ENCODE measurements around the gene NUDT6. TPM values are rescaled to one million over a fixed set of nuclear protein-coding genes. Genes with fewer than 3 reads are reported as not detected.

Gene NUDT6
- total RNA-seq, 2 donors from 2014 or later, result 9.1 to 9.2 TPM

DNA sequence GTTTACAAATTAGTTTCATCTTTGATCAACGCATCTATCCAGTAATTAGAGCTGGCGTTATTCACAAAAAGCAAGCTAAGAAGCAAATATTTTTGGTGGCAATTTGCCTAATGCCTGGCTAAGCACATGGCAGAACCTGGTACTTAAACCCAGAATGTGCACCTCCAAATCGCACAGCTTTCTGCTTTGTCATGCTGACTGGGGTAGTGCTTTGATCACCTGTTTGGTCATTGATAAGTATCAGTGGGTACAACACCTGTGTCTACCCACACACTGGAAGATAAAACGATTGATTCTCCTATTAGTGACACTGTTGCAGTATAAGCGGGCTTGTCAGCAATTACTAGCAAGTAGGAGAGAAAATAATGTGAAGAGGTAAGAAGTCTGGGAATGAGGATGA is 1.9 kb downstream of the NUDT6 start:
- intact Hi-C loops (cut with DNase I), result loop anchor here in 1 of 2 donors (5.0 kb wide), 1 partner anchor 163 kb away; no protein-coding TSS in a partner anchor
- ATAC-seq (no peak), DNase-seq (no peak)

DNA sequence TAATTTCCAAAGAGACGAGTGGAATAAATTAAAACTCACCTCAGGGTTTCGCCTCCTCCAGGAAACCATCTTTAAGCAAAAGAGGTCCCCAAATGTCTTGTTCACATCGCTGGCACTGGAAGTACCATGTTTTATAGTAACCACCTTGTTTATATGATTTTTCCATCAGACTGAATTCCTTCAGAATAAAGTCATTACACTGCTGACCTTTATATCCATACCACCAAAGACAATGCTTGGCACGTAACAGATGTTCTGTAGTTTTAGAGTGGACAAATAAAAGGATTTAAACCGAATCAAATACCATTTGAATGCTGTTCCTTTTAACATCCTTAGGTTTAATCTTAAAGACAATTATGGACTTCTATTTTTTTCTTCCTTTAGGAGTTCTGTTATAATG is 4.7 kb downstream of the NUDT6 start:
- intact Hi-C loops (cut with DNase I), result no loop called here
- ATAC-seq (no peak), DNase-seq (no peak)

DNA sequence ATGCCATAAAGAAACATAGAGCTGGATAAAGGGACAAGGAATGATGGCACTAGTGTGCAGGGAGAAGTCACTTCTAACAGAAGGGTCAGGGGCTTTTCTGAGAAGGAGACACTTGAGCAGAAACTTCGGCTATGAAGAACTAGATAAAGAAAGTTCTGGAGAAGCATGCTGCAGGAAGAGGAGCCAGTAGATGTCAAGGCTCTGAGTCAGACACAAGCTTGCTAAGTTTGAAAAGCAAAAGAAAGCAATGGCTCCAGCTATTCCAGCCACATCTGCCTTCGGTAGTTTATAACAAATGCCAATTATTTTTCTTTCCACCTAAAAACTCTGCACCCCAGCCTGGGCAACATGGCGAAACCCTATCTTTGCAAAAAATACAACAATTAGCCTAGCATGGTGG is 7.5 kb downstream of the NUDT6 start:
- no peak for ATAC-seq
- intact Hi-C loops (cut with DNase I), result no loop called here
- no peak for DNase-seq

DNA sequence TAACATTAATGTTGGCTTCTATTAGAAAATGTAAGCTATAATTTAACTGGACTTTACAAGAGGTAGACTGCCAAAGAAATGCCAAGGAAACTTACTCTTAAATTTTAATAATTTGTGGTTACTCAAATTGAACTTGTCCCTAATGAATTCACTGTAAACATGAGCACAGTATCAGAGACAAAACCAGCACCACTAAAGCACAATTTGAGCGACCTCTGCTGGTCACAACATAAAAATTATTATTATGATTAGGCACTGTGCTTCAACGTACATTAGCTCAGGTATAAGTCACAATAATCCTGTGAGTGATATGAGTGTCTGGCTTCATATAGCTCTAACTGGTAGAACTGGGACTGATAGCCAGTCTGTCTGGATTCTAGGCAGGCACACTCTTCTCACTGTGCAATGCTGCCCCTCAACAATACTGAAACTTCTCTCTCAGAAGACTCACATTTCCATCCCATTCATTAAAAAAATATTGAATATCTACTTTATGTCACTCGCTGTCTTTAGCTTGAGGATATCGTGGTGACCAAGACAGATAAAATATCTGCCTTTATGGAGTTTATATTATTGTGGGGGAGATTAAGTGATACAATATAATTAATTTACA is 8.0 kb downstream of the NUDT6 start:
- intact Hi-C loops (cut with DNase I), result no loop called here
- ATAC-seq (peak; percentile 55 to 61), DNase-seq (no peak)

DNA sequence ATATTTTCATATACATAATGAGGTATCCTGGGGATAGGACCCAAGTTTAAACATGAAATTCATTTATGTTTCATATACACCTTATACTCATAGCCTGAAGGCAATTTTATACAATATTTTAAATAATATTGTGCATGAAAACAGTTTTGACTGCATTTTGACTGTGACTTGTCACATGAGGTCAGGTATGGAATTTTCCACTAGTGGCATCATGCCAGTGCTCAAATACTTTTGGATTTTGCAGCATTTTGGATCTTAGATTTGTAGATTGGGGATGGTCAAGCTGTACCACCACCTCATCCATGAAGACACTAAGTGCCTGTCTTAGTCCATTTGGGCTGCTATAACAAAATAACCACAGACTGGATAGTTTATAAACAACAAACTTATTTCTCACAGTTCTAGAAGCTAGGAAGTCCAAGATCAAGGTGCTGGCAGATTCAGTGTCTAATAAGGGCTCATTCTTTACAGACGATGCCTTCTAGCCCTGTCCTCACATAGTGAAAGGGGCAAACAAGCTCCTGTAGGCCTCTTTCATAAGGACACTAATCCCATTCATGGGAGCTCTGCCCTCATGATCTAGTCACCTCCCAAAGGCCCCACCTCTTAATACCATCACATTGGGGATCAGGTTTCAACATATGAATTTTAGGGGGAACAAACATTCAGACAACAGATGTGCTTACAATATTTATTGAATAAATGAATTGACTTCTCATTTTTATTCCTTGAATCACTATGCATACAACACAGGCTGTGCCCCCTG is 9.4 kb downstream of the NUDT6 start:
- intact Hi-C loops (cut with DNase I), result no loop called here
- DNase-seq (no peak), ATAC-seq (no peak)

DNA sequence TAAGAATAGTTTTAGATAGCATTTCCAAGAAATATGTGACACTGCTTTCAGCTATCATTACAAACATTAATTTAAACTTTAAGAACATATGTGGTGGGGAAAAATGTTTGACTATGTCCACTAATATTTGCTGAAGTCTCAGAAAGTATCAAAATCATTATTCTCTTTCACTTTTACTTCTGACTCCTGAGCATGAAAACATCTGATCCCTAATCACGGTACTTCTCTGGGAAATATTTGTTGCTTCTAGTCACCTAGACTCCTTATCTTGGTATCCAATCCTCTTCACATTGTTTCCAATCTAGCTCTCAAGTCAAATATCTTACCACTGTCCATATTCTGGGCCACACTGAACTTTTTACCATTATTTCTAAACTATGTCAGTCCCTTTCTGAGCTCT is 10.8 kb downstream of the NUDT6 start:
- intact Hi-C loops (cut with DNase I), result no loop called here
- ATAC-seq, result no peak
- DNase-seq, result no peak

DNA sequence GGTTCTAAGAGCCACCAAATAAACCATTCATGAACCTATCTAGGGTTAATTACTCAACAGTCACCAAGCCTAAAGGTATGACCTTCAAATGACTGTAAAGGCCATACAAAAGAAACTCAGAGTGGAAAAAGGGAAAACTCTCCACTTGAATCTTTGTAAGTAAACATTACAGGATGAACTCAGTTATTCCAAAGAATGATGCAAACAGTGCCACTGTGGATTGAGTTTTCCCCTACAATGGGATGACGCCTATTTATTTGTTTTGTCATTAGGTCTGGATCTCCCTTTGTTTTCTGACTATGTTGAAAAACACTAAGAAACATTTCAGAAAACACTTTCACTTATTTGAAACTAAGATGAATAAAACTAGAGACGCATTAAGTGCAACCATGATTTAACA is 12.7 kb downstream of the NUDT6 start:
- intact Hi-C loops (cut with DNase I), result loop anchor here in 1 of 2 donors (5.0 kb wide), 1 partner anchor 152 kb away; no protein-coding TSS in a partner anchor
- ATAC-seq (no peak), DNase-seq (no peak)

DNA sequence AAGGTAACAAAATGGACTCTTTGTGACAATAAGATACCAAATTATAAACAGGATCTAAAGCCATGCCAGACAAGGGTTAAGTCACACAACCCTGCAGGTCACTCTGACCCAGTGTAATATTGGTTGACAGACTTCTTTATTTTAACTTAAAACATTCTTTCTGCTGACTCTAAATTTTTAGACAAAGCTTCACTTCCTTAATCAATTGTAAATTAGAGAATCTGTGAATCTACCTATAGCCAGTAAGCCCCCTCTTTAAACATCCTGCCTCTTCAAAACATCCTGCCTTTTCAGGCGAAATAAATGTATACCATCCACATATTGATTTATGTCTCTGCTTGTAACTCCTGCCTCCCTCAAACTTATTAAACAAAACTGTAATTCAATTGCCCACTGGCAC is 14.2 kb downstream of the NUDT6 start:
- ATAC-seq (no peak), DNase-seq (no peak)
- intact Hi-C loops (cut with DNase I), result loop anchor here in 1 of 2 donors (5.0 kb wide), 1 partner anchor 151 kb away; no protein-coding TSS in a partner anchor

DNA sequence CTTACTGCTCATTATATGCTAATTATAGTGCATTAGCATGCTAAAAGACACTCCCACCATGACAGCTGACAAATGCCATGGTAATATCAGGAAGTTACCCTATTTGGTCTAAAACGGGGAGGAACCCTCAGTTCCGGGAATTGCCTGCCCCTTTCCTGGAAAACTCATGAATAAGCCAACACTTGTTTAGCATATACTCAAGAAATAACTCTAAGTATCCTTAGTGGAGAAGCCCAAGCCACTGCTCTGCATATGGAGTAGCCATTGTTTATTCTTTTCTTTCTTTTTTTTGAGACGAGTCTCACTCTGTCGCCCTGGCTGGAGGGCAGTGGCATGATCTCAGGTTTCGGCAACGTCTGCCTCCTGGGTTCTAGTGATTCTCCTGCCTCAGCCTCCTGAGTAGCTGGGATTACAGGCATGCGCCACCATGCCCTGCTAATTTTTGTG is 15.5 kb downstream of the NUDT6 start:
- DNase-seq (no peak), ATAC-seq (no peak)
- intact Hi-C loops (cut with DNase I), result loop anchor here in 1 of 2 donors (5.0 kb wide), 1 partner anchor 150 kb away; no protein-coding TSS in a partner anchor

DNA sequence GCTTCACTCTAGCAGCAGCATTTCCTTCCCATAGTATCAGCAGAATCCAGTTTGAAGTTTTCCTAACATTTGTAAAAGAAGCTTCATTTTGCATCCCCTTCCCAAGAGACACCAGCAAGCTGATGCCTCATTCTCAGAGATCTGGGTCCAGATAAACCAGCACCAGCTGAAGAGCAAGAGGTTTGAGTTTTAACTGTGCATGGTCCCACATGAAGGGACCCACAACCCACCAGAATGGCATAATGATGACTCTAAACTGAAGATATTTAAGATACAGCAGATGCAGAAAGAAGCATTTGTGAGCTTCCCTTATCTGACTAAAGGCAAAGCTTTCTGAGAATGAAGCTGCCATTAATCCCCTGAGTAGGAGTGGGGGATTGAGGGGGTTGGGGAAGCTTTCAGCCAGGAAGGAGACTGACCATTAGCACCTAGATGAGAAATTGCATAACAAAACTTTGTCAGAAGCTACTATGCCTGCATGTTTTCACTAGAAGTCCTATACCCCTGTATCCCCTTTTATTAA is 18.6 kb downstream of the NUDT6 start:
- intact Hi-C loops (cut with DNase I), result no loop called here
- no peak for ATAC-seq
- no peak for DNase-seq

DNA sequence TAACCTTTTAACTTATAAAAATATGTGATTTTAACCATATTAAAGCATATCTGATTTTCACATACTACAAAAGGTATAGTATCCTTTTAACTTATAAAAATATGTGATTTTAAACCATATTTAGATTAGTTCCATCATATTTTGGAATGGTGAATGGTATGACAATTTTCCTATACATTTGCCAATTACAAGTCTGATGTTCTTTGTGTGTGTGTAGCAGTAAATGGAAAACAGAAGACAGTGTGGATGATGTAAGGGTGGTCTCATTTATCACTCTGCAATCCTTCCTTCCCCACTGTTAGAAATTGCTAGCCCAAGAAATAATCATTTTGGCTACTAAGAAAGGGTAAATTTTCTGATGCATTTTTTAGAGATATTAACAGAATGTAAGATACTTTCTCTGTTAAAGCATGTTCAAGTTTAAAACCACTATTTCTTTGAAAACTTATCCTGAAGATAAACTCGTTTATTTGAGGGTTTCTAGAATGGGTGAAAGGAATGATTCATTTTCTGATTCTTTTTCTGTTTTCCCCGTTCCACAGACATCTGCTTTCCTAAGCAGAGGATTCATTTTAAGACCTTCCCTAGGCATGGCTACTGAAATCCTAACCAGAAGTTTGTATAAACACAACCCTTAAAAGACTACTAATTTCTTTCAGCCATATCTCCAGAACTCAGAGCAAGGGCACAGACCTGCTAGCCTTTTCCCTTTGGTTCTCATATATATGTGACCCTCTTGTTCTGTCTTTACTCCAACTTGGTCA is 21.0 kb downstream of the NUDT6 start:
- DNase-seq (no peak), ATAC-seq (no peak)
- intact Hi-C loops (cut with DNase I), result no loop called here

DNA sequence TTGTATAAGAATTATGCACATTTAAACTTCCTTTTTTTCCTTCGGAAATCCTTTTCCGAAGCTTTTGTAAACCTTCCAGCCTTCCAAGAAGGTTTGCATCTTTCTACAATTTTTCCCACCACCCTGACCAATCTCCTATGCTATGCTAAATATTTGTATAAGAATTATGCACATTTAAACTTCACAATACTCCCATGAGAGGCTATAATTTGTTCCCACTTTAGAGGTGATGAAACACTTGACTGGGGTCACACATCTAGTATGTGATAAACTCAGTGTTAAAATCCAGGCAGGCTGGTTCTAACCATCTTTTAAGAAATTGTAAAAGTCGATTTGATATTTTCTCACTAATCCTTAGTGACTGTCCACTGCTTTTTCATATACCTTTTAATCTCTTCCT is 22.1 kb downstream of the NUDT6 start:
- DNase-seq (no peak), ATAC-seq (no peak)
- intact Hi-C loops (cut with DNase I), result no loop called here

DNA sequence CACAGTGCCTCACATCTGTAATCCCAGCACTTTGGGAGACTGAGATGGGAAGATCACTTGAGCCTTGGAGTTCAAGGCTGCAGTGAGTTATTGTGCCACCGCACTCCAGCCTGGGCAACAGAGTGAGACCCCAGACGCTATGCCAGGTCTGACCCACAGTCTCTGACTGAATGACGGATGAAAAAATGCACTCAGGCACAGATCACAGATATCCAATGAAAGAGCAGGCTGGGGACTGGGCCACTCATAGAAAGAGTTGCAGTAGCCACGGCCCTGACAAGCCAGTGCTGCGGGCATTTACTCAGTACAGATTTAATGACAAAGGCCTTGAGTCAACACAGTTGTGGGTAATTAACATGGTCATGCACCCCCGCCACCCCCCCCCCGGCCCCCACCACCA is 22.7 kb downstream of the NUDT6 start:
- no peak for DNase-seq
- ATAC-seq, result no peak
- intact Hi-C loops (cut with DNase I), result no loop called here

DNA sequence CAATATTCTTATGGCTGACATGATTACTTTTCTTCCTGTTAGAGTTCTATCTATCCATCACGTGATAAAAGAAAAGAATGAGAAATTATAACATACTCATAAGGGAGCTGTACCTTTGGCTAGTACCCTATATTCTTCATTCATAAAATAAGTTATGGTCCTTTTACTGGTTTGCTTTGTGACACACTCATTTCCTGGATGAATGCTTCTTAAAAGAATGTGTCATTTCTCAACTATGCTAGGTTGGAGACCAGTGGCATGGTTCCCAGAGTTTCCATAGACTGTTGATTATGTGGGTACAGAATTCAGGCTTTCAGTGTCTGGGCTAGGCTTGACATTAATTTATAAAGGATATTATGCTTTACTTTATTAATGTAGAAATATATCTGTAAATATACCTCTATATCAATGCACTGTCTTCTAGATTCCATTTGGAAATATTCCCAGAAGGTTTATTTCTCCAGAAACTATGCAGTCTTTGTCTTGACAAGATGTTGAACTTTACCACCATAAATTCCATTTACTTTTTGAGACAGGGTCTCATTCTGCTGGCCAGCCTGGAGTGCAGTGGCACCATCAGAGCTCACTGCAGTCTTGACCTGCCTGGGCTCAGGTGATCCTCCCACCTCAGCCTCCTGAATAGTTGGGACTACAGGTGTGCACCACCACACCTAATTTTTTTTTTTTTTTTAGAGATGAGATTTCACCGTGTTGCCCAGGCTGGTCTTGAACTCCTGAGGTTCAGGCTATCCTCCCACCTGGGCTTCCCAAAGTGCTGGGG is 23.8 kb downstream of the NUDT6 start:
- peak in 1 of 2 donors; percentile 66 for ATAC-seq
- DNase-seq, result no peak
- intact Hi-C loops (cut with DNase I), result no loop called here

DNA sequence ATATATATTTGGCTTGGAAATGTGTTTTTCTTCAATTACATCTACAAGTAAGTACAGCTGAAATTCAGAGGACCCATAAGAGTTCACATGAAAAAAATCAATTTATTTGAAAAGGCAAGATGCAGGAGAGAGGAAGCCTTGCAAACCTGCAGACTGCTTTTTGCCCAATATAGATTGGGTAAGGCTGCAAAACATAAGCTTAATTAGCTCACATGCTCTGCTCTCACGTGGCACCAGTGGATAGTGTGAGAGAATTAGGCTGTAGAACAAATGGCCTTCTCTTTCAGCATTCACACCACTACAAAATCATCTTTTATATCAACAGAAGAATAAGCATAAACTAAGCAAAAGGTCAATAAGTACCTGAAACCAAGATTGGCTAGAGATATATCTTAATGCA is 26.1 kb downstream of the NUDT6 start:
- no peak for ATAC-seq
- no peak for DNase-seq
- intact Hi-C loops (cut with DNase I), result no loop called here

DNA sequence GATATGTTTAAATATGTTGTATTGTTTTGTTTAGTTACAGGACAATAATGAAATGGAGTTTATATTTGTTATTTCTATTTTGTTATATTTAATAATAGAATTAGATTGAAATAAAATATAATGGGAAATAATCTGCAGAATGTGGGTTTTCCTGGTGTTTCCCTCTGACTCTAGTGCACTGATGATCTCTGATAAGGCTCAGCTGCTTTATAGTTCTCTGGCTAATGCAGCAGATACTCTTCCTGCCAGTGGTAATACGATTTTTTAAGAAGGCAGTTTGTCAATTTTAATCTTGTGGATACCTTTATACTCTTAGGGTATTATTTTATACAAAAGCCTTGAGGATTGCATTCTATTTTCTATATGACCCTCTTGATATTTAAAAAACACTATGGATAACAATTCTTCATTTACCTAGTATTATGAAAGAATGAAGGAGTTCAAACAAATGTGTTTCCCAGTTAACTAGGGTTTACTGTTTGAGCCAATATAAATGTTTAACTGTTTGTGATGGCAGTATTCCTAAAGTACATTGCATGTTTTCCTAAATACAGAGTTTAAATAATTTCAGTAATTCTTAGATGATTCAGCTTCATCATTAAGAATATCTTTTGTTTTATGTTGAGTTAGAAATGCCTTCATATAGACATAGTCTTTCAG is 26.9 kb downstream of the NUDT6 start:
- ATAC-seq (no peak), DNase-seq (no peak)
- intact Hi-C loops (cut with DNase I), result no loop called here

DNA sequence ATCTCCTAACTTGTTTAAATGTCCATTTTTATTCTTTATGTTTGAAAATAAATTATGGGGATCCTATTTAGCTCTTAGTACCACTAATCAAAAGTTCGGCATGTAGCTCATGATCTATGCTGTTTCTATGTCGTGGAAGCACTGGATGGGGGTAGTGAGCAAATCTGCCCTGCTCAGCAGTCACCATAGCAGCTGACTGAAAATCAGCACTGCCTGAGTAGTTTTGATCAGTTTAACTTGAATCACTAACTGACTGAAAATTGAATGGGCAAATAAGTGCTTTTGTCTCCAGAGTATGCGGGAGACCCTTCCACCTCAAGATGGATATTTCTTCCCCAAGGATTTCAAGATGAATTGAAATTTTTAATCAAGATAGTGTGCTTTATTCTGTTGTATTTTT is 27.6 kb downstream of the NUDT6 start:
- DNase-seq (no peak), ATAC-seq (no peak)
- intact Hi-C loops (cut with DNase I), result no loop called here

DNA sequence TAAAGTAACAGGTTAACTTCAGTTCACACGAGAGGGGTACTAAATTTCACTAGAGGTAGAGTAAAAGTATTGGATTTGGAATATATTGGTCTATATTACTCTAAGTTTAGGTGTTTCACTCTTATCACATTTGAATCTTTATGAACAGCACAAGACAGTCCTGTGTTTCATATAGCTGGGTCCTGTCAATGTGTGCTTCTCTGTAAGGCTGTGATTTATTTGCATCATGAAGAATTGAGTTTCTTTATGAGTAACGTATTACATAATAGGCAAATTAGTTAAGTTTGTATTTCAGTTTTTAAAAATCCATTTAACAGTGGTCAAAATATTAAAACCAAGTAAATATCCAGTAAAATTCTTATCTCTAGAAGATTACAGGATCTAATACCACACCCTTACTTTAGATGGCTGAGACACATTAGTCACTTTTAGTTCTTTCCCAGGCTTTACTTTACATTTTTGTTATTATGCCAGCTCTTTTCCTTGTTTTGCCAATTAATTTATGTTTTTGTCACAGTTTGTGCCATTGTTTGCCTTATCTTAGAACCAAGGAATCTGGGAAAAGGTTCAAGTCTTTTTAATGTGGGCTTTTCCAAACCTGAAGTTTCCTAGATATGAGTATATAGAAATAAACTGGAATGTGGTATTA is 32.1 kb downstream of the NUDT6 start:
- no peak for DNase-seq
- peak in 1 of 2 donors; percentile 40 for ATAC-seq
- intact Hi-C loops (cut with DNase I), result no loop called here
